GM15510 (cell line): Measurements from ENCODE around the gene NABP2.

Source experiments
- POLR2A ChIP-seq: IDR thresholded peaks from 3 replicates; pipeline ENCODE4 v1.6.1; 2011; ENCODE audit warnings: borderline replicate concordance; ENCODE audit not compliant: insufficient read length; ENCODE audit errors: extremely low read depth

Gene NABP2

GRCh38 chr12:56229916-56230431 lies 5.8 kb downstream of the NABP2 start, which contains the start of gene SLC39A5:
TSS of gene SLC39A5 (plus strand) at chr12:56230051. CDS start at chr12:56231275, 1,224 bp downstream.
- no peak for TF ChIP-seq POLR2A

- no peak for TF ChIP-seq POLR2A
Observed at GRCh38 chr12:56230432-56231183, 6.5 kb downstream of the NABP2 start.

GRCh38 chr12:56231184-56231582 lies 7.0 kb downstream of the NABP2 start:
- TF ChIP-seq POLR2A = no peak

GRCh38 chr12:56234746-56235436 lies 10.7 kb downstream of the NABP2 start:
- TF ChIP-seq POLR2A = no peak

- TF ChIP-seq POLR2A = no peak
Observed at GRCh38 chr12:56236091-56236490, 11.9 kb downstream of the NABP2 start.

GRCh38 chr12:56236985-56237384 lies 12.8 kb downstream of the NABP2 start:
- TF ChIP-seq POLR2A = no peak

- TF ChIP-seq POLR2A = no peak
Observed at GRCh38 chr12:56237552-56237951, 13.4 kb downstream of the NABP2 start.

- TF ChIP-seq POLR2A = no peak
Observed at GRCh38 chr12:56241424-56242303, 17.5 kb downstream of the NABP2 start.

GRCh38 chr12:56242986-56243385 lies 18.8 kb downstream of the NABP2 start:
- TF ChIP-seq POLR2A = no peak

GRCh38 chr12:56243731-56244181 lies 19.6 kb downstream of the NABP2 start:
- TF ChIP-seq POLR2A = no peak

- TF ChIP-seq POLR2A = no peak
Observed at GRCh38 chr12:56244494-56244893, 20.4 kb downstream of the NABP2 start.

- TF ChIP-seq POLR2A = no peak
Observed at GRCh38 chr12:56247923-56248322, 23.8 kb downstream of the NABP2 start.

- TF ChIP-seq POLR2A = no peak
Observed at GRCh38 chr12:56248711-56249110, 24.6 kb downstream of the NABP2 start.

- no peak for TF ChIP-seq POLR2A
Observed at GRCh38 chr12:56252649-56253048, 28.5 kb downstream of the NABP2 start.

- TF ChIP-seq POLR2A = no peak
Observed at GRCh38 chr12:56253091-56253490, 28.9 kb downstream of the NABP2 start.
